ENCODE results near the gene GPHN.

GPHN gene

DNA sequence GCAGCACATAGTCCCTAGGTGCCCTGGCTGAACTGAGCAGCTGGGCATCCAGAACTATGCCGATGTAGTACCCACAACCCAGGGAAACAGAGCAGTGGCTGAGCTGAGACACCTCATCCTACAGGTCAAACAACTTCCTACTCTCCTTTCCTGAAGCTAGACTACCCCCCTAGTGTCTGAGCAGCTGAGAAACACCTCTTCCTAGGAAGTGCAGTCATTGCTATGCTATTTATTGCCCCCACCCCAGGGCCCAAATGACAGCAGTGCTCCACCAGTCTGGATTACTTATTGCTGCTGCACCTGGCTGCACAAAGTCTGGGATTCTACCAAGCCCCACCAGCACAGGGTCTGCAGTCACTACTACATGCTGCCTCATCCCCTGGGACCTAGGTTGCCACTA is 664.6 kb downstream of the GPHN start:
- DNase-seq, result no peak

DNA sequence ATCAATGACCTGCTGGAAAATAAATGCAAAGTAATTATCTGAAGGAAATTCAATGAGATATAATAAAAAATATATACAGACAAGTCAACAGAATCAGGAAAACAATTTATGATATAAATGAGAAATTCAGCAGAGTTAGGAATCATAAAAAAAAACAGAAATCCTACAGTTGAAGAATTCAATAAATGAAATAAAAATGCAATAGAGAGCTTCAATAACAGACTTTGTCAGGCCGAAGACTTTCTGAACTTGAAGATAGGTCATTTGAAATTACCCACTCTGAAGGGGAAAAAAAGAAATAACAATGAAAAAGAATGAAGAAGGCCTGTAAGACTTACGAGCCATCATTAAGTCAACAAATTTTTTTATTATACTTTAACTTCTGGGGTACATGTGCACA is 665.8 kb downstream of the GPHN start:
- DNase-seq, result no peak

DNA sequence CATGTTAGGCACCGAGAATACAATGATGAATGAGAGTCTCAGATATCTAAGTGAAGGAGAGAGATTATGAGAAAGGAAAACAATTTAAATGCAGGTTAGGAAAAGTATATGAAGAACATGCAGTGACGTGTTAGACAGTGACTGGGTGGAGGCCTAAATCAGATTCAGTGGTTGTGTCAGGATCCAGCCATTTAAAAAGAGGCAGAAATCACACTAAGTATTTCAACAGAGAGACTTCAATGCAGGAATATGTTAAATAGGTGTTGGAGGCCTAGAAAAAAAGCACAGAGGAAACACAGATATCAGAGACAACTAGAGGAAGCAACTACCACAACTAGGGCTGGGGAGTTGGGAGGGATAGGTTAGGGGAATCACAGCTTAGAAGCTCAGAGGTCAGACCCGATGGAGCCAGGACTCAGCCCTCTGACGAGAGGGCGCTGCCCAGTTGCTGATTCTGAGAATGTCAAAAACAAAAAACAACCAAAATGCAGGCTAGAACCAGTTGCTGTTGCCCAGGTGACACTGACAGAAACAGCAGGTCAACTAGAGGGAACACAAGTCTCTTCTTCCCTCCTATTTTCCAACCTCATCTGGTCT is 678.3 kb downstream of the GPHN start:
- peak in 1 of 5 experiments; percentile 38 for DNase-seq

DNA sequence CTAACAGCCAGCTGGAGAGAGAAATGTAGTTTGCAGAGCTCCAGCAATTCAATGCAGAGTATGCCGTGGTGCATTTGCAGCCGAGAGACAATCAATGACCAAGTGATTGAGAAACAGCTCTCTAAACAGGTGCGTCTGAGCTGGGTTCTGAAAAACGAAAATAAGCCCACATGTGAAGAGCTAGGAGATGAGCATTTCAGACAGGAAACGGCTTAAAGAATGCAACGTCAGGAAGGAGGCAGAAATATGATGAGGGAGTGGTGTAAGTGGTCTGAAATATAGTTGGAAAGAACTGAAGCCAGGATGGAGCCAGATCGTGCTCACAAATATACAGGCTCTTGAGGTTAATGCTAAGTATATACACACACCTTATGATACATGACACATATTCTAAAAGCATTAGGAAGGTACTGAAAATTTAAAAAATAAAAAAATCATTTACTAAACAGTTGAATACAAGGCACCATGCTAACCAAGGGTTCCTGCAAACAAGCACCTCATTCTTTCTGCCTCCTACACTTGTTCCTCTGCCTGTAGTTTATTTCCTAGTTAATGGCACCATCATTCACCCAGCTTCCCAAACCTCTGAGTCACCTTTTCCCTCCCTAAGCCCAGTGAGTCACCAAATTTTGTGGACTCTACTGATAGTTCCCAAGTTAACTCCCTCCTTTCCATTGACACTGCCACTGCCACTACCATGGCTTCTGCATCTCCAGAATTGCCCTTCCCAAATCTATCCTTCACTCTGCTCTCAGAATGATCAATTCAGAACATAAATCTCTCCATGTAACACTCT is 679.0 kb downstream of the GPHN start:
- DNase-seq, result peak in 1 of 5 experiments; percentile 65

DNA sequence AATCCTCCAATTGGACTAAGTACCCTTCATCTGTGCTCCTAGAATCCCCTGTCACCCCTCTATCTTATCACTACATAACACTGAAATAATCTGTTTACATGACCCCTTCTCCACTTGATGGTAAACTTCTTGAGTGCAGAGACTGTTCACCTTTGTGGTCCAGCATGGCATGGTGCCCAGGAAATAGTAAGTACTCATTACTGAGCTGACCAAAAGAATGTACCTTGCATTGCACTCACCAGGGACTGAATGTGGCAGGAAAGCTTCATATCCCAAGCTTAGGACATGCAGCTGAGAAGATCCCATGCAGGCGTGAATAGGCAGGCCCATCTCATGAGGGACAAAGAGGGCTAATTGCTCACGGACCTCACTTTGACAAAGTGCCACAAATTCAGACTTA is 679.9 kb downstream of the GPHN start:
- DNase-seq, result no peak

DNA sequence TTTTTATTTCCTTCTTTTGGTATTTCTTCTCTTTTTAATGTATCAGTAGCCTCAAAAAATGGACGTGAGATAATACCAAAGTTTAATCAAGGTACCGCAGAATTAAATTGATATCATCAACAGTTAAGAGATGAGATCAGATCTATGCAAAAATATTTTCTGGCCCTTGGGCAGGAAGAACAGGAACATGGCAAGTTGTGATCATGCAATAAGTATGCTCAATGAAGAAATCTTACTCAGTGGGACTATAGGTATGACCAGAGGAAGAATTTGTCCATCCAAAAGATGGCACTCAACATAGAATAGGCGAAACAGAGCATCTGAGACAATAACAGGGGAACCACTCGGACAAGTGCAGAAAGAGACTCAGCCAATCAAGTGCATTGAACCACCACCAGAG is 680.4 kb downstream of the GPHN start:
- no peak for DNase-seq

DNA sequence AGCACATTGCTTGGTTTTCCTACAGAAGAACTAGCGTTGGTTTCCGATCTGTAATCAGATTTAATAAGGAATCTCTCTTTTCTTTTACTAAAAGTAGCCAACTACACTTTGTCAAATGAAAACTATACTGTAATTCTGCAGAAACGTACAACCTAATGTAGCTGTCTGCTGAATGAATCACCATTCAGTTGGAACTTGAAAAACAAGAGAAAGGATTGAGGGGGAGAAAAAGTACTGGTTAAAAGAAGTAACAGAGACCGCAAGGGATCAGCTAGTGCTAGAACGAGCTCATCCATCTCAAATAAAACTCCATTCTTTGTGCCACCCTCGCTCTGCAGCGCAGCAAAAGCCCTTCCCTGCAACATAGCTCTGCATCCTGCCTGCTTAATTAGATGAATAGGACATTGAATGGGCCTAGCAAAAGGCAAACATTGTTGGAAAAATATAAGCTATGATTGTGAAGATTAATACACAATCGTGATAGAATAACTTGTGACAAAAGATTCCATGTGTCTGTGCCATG is 683.9 kb downstream of the GPHN start:
- DNase-seq, result no peak

DNA sequence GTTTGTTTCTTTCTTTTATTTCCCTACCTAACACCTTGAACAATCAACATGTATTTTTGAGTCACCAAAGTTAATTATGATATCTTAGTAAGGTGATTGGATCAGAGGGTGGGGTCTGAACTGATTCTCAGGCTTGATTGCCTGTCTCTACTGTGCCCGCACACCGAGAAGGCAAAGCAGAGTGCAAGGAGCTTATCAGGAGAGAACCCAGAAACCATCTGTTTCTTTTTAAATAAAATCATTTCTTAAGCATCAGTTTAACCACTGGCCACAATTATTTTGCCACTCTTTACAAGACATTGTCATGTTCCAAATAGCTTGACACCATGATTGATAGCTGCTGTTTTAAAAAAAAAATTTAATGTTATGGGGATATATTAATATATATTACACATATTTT is 684.4 kb downstream of the GPHN start:
- peak in 1 of 5 experiments; percentile 73 for DNase-seq

DNA sequence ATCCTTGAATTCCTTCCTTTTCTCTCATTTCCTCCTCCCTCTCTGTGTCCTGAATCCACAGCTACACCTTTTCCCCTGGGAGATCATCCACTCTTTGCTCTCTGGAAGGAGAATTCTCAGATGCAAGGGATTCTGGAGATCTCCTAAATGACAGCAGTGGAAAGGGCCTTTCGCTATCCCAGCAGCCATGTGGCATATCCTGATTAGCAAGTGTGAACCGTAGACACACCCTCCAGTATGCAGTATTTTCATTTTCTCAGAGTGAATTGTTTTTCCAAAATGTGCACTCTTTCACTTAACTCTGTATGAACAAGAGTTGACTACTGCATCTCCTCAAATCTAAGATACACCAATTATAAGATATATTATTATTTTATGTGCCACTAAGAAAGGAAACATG is 687.3 kb downstream of the GPHN start:
- no peak for DNase-seq

DNA sequence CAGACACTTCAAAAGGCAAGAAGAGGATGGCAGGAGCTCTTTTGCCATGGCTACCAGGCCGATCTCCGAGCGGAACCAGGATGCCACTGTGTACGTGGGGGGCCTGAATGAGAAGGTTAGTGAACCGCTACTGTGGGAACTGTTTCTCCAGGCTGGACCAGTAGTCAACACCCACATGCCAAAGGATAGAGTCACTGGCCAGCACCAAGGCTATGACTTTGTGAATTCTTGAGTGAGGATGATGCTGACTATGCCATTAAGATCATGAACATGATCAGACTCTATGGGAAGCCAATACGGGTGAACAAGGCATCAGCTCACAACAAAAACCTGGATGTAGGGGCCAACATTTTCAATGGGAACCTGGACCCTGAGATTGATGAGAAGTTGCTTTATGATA is 691.1 kb downstream of the GPHN start:
- DNase-seq, result no peak

DNA sequence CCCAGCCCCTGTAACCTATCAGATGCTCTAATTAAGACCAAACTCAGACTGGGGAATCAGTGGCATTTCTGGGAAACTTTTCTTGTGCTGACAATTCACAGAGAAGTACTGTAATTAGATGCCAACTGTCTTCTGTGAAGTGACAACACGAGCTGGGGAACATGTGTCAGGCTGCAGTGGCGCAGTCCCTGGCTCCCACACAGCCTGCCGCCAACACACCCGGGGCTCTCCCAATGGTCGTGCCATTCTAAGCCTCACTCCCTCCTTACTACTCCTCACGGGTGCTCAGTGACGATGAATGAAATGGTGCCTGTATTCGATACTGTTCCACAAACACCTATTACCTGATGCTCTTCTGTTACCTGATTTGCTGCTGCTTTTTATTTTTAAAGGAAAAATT is 699.9 kb downstream of the GPHN start:
- DNase-seq, result no peak

DNA sequence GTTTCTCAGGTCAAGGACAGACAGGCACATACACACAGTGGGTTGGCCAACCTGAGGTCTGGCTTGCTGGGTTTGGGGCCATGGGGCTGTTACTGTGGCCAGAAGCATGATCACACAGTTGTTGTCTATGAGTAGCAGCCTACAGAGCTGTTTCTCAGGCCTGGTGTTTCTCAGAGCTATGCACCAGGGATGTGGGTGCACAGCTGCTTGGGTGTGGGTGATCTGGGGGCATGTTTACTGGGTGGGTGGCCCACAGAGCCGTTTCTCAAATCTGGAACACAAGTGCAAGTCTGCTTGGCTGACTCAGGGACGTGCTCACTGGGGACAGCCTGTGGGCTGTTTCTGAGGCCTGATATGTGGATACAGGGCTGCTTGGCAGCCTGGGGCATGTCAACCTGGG is 710.2 kb downstream of the GPHN start:
- peak in 1 of 5 experiments; percentile 42 for DNase-seq

DNA sequence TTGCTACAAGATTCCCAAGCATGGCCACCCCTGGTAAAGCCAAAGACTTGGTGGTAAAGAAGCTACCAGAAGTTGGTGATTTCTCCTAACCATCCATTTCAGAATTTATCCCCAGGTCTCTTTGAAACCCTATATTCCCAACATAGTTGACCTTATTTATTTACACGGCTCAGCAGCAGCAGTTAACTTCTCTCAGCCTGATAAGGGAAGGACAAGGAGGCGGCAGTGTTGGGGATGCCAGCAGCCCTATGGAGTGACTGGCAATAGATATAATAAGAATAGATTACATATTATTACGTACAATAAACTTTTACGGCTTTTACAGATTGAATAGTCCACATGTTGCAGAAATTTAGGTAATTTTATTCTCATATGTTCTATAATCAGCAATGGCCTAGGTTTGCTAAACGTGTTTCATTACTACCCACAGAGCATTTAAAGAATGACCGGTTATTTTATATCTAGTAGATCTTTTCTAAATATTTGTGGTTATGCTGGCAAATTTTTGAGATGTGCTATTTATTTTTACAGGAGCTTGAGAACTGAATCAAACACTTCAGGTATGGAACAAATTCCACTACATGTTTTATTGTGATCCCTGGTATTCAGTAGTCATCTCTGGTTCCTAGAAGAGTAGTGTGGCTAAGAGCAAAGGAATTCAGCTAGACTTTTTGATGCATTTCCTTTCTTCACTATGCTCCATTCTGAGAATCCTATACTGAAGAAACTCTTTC is 713.5 kb downstream of the GPHN start:
- DNase-seq, result no peak

DNA sequence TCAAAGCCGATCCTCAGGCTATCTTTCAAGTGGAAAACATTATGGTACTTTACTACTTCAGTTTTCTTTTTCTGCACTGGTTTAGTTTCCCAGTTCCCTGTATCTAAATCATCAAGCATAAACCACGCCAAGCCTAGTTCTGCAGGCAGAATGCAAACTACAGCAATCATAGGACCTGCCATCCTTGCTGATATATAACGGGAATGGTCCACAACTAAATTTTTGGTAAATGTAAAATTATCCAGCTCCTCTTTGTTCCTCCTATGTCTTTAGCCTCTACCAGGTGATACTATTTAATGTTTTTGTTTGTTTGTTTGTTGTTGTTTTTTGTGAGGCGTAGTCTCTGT is 714.0 kb downstream of the GPHN start:
- DNase-seq, result no peak

DNA sequence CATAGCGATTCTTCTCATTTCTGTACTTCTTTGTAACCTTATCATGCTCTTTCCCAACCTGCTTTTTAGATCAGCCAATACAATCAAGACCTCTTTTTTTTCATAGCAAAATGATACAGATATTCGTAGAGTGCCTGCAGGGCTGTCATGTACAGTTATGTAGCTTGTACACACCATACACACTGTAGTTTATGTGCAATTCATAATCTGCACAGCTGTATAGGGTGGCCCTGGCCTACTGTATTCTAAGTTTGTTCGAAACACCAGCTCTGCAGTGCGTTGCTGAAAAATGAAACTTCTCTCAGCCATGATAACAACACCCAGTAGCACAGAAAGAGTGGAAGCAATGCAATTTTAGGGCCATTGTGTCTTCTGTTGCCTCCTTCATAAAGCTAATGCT is 717.6 kb downstream of the GPHN start:
- DNase-seq, result peak in 1 of 5 experiments; percentile 41

DNA sequence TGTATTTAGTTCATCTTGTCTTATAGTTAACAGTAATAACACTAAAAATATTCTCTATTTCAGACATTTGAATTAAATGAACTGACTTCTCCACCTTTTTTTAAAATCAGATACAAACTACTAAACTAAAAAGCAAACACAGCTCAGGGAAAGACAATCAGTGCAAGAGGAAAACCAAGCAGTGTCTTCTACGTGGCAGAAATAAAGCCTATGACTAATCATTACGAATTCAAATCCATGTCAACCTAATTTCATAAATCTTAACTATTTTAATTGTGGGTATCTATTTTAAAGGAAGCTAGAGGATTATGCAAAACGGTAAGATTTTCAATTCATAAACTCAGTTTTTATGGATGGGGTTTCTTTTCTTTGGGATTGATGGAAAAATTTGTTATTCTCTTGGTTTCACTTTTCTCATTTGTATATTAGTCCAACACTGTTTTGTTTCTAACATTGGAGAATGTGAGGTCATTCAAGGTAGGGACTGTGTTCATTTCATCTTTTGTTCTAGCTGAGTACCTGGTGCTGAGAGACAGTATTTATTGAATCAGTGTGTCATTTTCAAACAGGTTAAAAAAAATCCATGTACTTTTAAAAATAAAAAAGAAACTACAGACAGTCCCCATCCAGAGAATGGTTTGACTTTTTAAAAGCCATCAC is 720.5 kb downstream of the GPHN start:
- DNase-seq, result no peak
